HCT116 (cell line): ENCODE data around the gene F2RL3. TPM values are rescaled to one million over a fixed set of nuclear protein-coding genes. Genes with fewer than 3 reads are reported as not detected.

Experiments
- ATAC-seq: fragments of 200-7000 bp; cut with Tn5 transposase; 2 replicates; pipeline ENCODE4 v1.9.1; 2020; ENCODE audit warnings: mild to moderate bottlenecking, moderate library complexity
- BruUV-seq: library from RNA; stranded (reverse); fragments of 400-500 nt; replicated peaks from 2 replicates; lab custom pipeline; 2021; lab: Mats Ljungman, UMichigan
- CTCF ChIA-PET: fragments of 300-600 bp; sonication (Branson Sonifier 250); formaldehyde crosslinking; loops from one replicate; lab custom pipeline; 2021; ENCODE audit warnings: antibody characterized with exemption; lab: Charles Lee
- POLR2A ChIA-PET: fragments of 300-600, 350-600 bp; sonication (Branson Sonifier 250); formaldehyde crosslinking; loops from one replicate; lab custom pipeline; 2021; ENCODE audit warnings: antibody characterized with exemption; lab: Charles Lee
- RAD21 ChIA-PET, 2 experiments: fragments of 300-600 bp; sonication (Branson Sonifier 250); formaldehyde crosslinking; loops; one replicate each; lab custom pipeline; 2023; ENCODE audit warnings: low total read pairs in 2 of 2; ENCODE audit not compliant: uncharacterized antibody in 2 of 2, unreplicated experiment in 2 of 2, low non-redundant PET in 1 of 2; lab: Charles Lee
- DNase-seq: peaks from one replicate; pipeline ENCODE4 v3.0.0-alpha.2; 2010; ENCODE audit warnings: low read depth, low spot score
- H2AFZ ChIP-seq: fragments of 200-600 bp; shearing (Covaris generic), sonication (generic); 2 replicates; pipeline ENCODE4 v1.6.1; 2017; ENCODE audit warnings: low read depth, mixed run types, mixed read lengths, antibody characterized with exemption, low read length; ENCODE audit not compliant: poor library complexity, severe bottlenecking
- H3K27ac ChIP-seq: 2 replicates; pipeline ENCODE4 v1.5.1; 2012; ENCODE audit warnings: low read depth, low read length
- H3K27me3 ChIP-seq: fragments of 200-600 bp; sonication (generic); 2 replicates; pipeline ENCODE4 v1.6.1; 2016; ENCODE audit warnings: mixed run types, low read length, mixed read lengths; ENCODE audit not compliant: insufficient read depth
- H3K36me3 ChIP-seq, 2 experiments: fragments of 200-500 bp in 1 of 2; fragments of 200-600 bp in 1 of 2; sonication (Bioruptor generic) in 1 of 2; sonication (generic) in 1 of 2; 2 replicates each; pipeline versions ENCODE4 v1.5.1 to v1.6.1; 2014 to 2016; ENCODE audit warnings: low read length in 2 of 2, inconsistent platforms in 1 of 2, mixed read lengths in 1 of 2, mixed run types in 1 of 2; ENCODE audit not compliant: insufficient read depth in 2 of 2, control insufficient read depth in 1 of 2
- H3K4me1 ChIP-seq, 2 experiments: fragments of 200-600 bp in 1 of 2; sonication (generic) in 1 of 2; 2 replicates each; pipeline versions ENCODE4 v1.5.1 to v1.6.1; 2012 to 2017; ENCODE audit warnings: low read length in 2 of 2, inconsistent platforms in 1 of 2, mild to moderate bottlenecking in 1 of 2, mixed read lengths in 1 of 2, mixed run types in 1 of 2, moderate library complexity in 1 of 2; ENCODE audit not compliant: insufficient read depth in 2 of 2, control insufficient read depth in 1 of 2
- H3K4me2 ChIP-seq: fragments of 200-600 bp; sonication (generic); 2 replicates; pipeline ENCODE4 v1.6.1; 2017; ENCODE audit warnings: mixed run types, low read length, mixed read lengths
- H3K4me3 ChIP-seq, 2 experiments: fragments of 200-600 bp in 1 of 2; sonication (generic) in 1 of 2; replicated peaks in 1 of 2; 2 replicates each; pipeline ENCODE4 v1.5.1; 2011 to 2016; ENCODE audit warnings: low read length in 2 of 2, control low read depth in 1 of 2, low read depth in 1 of 2, mild to moderate bottlenecking in 1 of 2, mixed read lengths in 1 of 2, mixed run types in 1 of 2
- H3K79me2 ChIP-seq: fragments of 200-600 bp; sonication (generic); 2 replicates; pipeline ENCODE4 v1.6.1; 2017; ENCODE audit warnings: mild to moderate bottlenecking, mixed run types, low read length, moderate library complexity, mixed read lengths; ENCODE audit not compliant: insufficient read depth
- H3K9ac ChIP-seq: fragments of 200-600 bp; sonication (generic); 2 replicates; pipeline ENCODE4 v1.6.1; 2016; ENCODE audit warnings: low read length, mixed read lengths
- H3K9me2 ChIP-seq: fragments of 200-600 bp; sonication (generic), shearing (Covaris generic); 2 replicates; pipeline ENCODE4 v1.6.1; 2017; ENCODE audit warnings: mixed run types, mild to moderate bottlenecking, moderate library complexity; ENCODE audit not compliant: insufficient read depth
- H3K9me3 ChIP-seq, 2 experiments: fragments of 200-500 bp in 1 of 2; fragments of 200-600 bp in 1 of 2; sonication (Bioruptor generic) in 1 of 2; sonication (generic) in 1 of 2; 2 replicates each; pipeline ENCODE4 v1.6.1; 2014 to 2017; ENCODE audit warnings: low read length in 2 of 2, mixed read lengths in 2 of 2, inconsistent platforms in 1 of 2, low read depth in 1 of 2, mild to moderate bottlenecking in 1 of 2, mixed run types in 1 of 2, moderate library complexity in 1 of 2; ENCODE audit not compliant: control insufficient read depth in 1 of 2, insufficient read depth in 1 of 2
- H4K20me1 ChIP-seq: fragments of 200-600 bp; sonication (generic), shearing (Covaris generic); 2 replicates; pipeline ENCODE4 v1.6.1; 2017; ENCODE audit warnings: mixed run types, mild to moderate bottlenecking, moderate library complexity; ENCODE audit not compliant: insufficient read depth
- CEBPB ChIP-seq: IDR thresholded peaks from 2 replicates; pipeline ENCODE4 v1.6.1; 2012; ENCODE audit warnings: low read depth
- ELF1 ChIP-seq: IDR thresholded peaks from 2 replicates; pipeline ENCODE4 v1.6.1; 2012; ENCODE audit warnings: low read depth, borderline replicate concordance
- EZH2 ChIP-seq: fragments of 200-600 bp; sonication (generic); IDR thresholded peaks from 2 replicates; pipeline ENCODE4 v1.6.1; 2017; ENCODE audit warnings: antibody characterized with exemption, mixed run types
- EZH2phosphoT487 ChIP-seq: fragments of 200-600 bp; IDR thresholded peaks from 2 replicates; pipeline ENCODE4 v1.6.1; 2018; ENCODE audit warnings: antibody characterized with exemption, borderline replicate concordance
- MAX ChIP-seq: IDR thresholded peaks from 2 replicates; pipeline ENCODE4 v1.6.1; 2012
- POLR2AphosphoS5 ChIP-seq: IDR thresholded peaks from 2 replicates; pipeline ENCODE4 v1.6.1; 2011; ENCODE audit warnings: mild to moderate bottlenecking, low read depth, low read length, moderate library complexity
- SIN3A ChIP-seq: IDR thresholded peaks from 2 replicates; pipeline ENCODE4 v1.6.1; 2012; ENCODE audit warnings: low read depth
- SRF ChIP-seq: IDR thresholded peaks from 2 replicates; pipeline ENCODE4 v1.6.1; 2012; ENCODE audit warnings: low read depth
- TCF7L2 ChIP-seq: IDR thresholded peaks from 2 replicates; pipeline ENCODE4 v1.7.0; 2011; ENCODE audit warnings: borderline replicate concordance, inconsistent platforms; ENCODE audit not compliant: insufficient read depth, insufficient read length; ENCODE audit errors: extremely low read depth
- YY1 ChIP-seq: IDR thresholded peaks from 2 replicates; pipeline ENCODE4 v1.6.1; 2011; ENCODE audit warnings: low read length, low read depth, moderate library complexity, mild to moderate bottlenecking; ENCODE audit not compliant: insufficient replicate concordance; ENCODE audit errors: extremely low read depth
- ZBTB33 ChIP-seq: IDR thresholded peaks from 2 replicates; pipeline ENCODE4 v1.6.1; 2011; ENCODE audit warnings: mild to moderate bottlenecking, low read length, moderate library complexity; ENCODE audit not compliant: insufficient replicate concordance; ENCODE audit errors: extremely low read depth
- intact Hi-C: fragments of 100-400 bp; cut with micrococcal nuclease; formaldehyde crosslinking; loops from 2 replicates; pipeline ENCODE4 v1.10.0; 2022
- total RNA-seq: library from RNA; stranded (reverse); gene quantifications from one replicate; pipeline ENCODE4 v1.2.1, GENCODE V29; 2021; ENCODE audit not compliant: unreplicated experiment

The F2RL3 gene
- total RNA-seq, 1 experiment from 2014 or later, result 0.10 TPM

GRCh38 chr19:16887353-16888265 is 1.2 kb upstream of the F2RL3 start:
- intact Hi-C loops, result no loop called here
- Histone ChIP-seq H3K9me2 (no peaks in the 10 kb centered on the region), H3K4me3 (no peak overlapping the region), H3K9me3 (peaks cover under 1% of the 10 kb centered on the region in 2 experiments; a peak in 1 of 4 replicates), H3K4me1 (no peaks in the 10 kb centered on the region), H3K9ac (no peak overlapping the region), H3K4me2 (no peak overlapping the region), H3K27ac (no peak overlapping the region), H3K36me3 (no peaks in the 10 kb centered on the region), H2AFZ (no peak overlapping the region), H3K79me2 (no peaks in the 10 kb centered on the region), H3K27me3 (no peaks in the 10 kb centered on the region), H4K20me1 (no peaks in the 10 kb centered on the region)
- CTCF ChIA-PET, result interaction anchor here (0.6 kb wide), 1 partner anchor 111 kb away, joined by 3 read pairs; no protein-coding TSS in a partner anchor
- TF ChIP-seq SIN3A (no peak), TCF7L2 (no peak)
- no TSS peak for BruUV-seq
- ATAC-seq (no peak), DNase-seq (no peak)
- RAD21 ChIA-PET, result interaction anchor here in 1 of 2 experiments (0.7 kb wide), 1 partner anchor 114 kb away, joined by 3 read pairs; no protein-coding TSS in a partner anchor
- POLR2A ChIA-PET, result no interaction called here

GRCh38 chr19:16889366-16889882 is 625 bp downstream of the F2RL3 start:
- Histone ChIP-seq H3K27me3 (no peaks in the 10 kb centered on the region), H3K36me3 (no peaks in the 10 kb centered on the region)
- no TSS peak for BruUV-seq
- TF ChIP-seq SRF (no peak), ZBTB33 (no peak), ELF1 (no peak), POLR2AphosphoS5 (no peak), YY1 (no peak), EZH2 (no peak), EZH2phosphoT487 (no peak), MAX (no peak), CEBPB (no peak)
- TF ChIP-seq, all 23 proteins: peak for 0
- Histone ChIP-seq H2AFZ (no peak overlapping the region), H3K9ac (no peak overlapping the region), H3K9me3 (no peaks in the 10 kb centered on the region), H3K27ac (no peak overlapping the region), H3K4me2 (no peak overlapping the region), H3K4me1 (no peaks in the 10 kb centered on the region), H3K79me2 (no peaks in the 10 kb centered on the region), H3K9me2 (no peaks in the 10 kb centered on the region), H4K20me1 (no peaks in the 10 kb centered on the region), H3K4me3 (no peak overlapping the region)
- POLR2A ChIA-PET, result no interaction called here
- intact Hi-C loops, result no loop called here
- CTCF ChIA-PET, result no interaction called here
- RAD21 ChIA-PET, result no interaction called here
- ATAC-seq (peak; percentile 47; the same call in 1 of the 2 replicates), DNase-seq (no peak)
